Amniotic stem cell (primary cell): ENCODE results near the gene SLC17A9.

Experiments
- DNase-seq: peaks from one replicate; lab custom pipeline; 2025; lab: John Stamatoyannopoulos, UW

The SLC17A9 gene

DNA sequence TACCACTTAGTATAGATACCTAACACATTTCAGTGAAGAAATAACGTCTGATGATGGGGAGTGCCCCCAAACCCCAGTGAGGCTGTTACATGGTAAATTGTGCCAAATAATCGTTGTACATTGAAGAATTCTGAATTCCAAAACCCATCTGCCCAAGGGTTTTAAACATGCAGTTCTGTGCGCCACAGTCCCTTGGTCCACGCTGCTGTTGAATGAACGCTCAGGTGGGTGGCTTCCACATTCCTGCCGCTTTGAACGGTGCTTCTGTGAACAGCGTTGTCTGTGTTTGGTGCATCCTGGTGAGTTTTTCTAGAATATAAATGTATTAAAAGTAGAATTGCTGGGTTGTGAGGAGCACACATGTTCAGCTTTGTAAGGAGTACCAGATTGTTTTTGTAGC lies 11.6 kb upstream of the SLC17A9 start:
- no peak for DNase-seq

GRCh38 chr20:62941792-62942191 lies 10.7 kb upstream of the SLC17A9 start:
- DNase-seq: no peak

- DNase-seq: no peak
These were observed 10.1 kb upstream of the SLC17A9 start for GRCh38 chr20:62942456-62942855.

GRCh38 chr20:62943396-62943795 lies 9.1 kb upstream of the SLC17A9 start:
- no peak for DNase-seq

DNA sequence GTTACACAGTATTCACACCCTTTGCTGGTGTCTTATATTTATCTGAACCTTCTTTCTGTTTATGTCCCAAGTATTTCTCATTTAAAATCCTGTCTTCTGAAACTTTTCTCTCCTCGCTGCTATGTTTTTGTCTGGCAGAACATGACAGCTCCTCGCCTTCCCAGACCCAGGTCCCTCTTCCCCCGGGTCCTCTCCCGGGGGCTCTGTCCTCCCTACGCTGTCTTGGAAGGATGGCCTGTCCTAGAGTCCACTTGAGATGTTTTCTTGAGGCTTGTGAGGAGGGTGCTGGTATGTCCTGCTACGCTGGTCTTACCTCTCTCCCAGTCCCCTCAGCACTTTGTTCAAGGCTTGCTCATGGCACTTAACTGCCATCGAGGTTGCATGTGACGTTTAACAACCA lies 8.3 kb upstream of the SLC17A9 start:
- no peak for DNase-seq

GRCh38 chr20:62944746-62945145 lies 7.8 kb upstream of the SLC17A9 start:
- DNase-seq: no peak

GRCh38 chr20:62945771-62946339 lies 6.7 kb upstream of the SLC17A9 start:
- DNase-seq: no peak

- no peak for DNase-seq
These were observed 5.6 kb upstream of the SLC17A9 start for GRCh38 chr20:62946918-62947317.

DNA sequence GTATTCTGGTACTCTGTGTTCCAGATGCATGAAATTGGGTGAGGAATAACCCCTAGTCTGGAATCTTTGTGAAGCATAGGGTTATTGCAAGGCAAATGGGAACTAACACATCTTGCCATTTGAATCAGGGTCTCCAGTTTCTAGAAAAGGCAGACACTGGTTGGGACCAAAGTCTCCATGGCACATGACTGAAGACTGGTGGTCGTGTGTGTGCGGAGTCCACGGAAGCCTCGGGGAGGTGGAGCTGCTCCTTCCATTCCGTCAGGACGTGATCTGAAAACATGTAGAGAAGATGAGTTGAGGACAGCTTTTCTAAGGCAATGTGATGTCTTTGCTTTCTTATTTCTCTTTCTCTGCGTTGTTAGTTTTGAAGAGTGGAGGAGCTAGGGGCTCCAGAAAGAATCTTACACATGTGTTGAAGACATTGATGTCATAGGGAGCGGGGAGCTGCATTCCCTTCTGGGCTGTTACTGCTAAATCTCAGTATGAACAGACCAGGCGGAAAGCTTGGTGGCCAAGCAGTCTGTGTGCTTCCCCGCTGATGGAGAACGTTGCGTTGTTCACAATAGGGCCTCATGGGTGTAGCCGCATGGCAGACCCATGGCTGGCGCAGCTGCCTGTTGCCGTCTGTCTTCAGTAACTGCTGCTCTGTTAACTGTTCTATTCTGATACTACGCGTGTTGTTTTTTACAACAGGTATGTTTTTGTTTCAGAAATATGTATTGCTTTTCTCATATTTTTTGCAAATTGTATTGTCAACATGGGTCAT lies 4.8 kb upstream of the SLC17A9 start:
- DNase-seq: no peak

DNA sequence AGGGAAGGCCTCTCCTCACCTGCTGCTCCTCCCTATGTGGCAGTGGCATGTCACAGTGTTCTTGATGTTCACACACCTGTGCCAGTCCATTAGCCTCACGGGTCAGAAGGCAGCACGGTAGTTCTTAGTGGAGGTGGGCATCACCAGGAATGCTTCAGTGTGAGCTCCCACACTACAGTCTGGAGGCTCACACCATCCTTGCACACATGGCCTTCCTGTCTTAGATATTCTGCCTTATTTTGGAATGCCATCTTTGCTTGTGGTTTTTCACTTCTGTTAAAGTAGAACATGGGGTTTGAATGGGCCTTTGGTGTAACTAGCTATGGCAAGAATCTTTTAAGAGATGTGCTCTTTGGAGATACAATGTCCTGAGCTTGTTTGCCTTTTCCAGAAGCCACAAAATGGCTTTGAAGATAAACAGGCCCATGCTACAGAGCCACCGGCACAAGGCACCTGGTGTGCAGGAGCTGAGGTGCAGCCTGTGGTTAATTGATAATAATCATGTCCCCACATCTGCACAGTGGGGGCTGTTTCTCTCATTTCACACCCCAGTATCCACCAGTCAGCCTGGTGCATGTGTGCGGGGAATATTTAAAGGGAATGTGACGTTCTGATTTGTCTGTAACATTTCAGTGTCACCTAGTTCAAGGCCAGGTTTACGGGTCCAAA lies 3.2 kb upstream of the SLC17A9 start:
- DNase-seq: no peak

DNA sequence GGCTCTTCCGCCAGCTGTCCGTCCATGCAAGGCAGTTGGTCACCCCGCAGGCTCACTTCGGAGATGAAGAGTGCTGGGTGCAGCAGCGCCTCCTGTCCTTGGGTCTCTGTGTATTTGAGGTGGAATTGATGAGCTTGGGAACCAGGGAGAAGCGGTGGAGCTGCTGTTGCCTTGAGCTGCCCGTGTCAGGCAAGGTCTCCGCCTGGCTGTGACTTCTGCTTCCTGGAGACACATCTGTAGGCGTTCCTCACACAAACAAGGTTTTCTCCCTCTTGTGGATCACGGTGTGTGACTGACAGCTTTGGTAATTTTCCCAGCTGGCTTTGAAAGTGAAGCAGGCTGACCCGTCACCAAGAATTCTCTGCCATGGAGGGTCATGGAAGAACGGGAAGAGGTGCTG lies 2.5 kb upstream of the SLC17A9 start:
- DNase-seq: no peak

DNA sequence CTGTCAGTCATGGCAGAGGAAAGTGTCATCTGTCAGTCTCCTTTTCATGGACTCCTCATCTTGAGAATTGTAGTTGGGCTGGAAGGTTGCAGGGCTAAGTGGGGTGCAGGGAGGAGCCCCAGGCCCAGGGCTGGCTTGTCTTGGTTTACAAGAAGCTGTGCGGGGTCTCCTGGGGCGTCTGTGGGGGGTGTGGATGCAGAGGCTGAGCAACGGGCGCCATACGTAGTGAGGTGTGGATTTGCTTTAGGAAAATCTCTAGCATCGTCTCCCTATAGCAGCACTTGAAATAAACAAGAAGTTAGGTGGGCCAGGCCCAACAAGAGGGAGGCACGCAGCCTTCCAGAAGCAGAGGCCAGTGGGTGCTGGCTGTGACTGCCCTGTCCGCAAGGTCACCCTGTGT lies 1.8 kb upstream of the SLC17A9 start:
- DNase-seq: no peak

DNA sequence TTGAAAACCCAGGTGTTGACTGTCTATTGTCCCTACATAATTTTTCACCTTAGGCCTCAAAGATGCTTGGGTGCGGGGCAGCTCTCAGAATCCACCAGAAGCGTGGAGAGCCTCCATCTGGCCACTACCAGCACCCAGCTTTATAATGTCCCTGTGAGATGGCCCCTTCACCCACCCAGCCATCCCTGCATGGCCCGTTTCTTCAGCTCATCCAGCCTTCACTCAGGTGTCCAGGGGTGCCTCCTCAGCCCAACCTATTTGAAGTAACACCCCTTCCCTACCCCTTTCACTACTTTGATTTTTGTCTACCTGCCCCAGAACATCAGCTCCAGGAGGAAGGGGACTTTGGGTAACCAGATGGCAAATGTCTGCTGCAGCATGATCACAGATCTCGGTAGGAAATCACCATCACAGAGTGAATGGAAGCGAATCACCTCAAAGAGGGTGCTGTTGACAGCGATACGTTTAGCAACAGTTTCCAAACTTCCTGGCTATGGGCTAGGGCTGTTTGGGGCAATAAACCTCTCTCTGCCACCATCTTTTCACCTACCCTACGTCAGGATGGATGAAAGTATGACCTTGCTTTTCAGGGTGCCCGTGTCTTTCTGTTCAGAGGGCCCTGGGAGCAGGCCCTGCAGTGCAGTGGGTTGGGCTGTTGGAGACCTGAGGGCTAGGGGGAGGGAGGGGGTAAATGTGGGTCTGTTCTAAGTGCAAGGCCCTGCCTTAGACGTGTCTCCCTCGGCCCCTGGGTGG lies 1.2 kb upstream of the SLC17A9 start:
- no peak for DNase-seq

- DNase-seq: no peak
These were observed 575 bp upstream of the SLC17A9 start for GRCh38 chr20:62951896-62952372.

DNA sequence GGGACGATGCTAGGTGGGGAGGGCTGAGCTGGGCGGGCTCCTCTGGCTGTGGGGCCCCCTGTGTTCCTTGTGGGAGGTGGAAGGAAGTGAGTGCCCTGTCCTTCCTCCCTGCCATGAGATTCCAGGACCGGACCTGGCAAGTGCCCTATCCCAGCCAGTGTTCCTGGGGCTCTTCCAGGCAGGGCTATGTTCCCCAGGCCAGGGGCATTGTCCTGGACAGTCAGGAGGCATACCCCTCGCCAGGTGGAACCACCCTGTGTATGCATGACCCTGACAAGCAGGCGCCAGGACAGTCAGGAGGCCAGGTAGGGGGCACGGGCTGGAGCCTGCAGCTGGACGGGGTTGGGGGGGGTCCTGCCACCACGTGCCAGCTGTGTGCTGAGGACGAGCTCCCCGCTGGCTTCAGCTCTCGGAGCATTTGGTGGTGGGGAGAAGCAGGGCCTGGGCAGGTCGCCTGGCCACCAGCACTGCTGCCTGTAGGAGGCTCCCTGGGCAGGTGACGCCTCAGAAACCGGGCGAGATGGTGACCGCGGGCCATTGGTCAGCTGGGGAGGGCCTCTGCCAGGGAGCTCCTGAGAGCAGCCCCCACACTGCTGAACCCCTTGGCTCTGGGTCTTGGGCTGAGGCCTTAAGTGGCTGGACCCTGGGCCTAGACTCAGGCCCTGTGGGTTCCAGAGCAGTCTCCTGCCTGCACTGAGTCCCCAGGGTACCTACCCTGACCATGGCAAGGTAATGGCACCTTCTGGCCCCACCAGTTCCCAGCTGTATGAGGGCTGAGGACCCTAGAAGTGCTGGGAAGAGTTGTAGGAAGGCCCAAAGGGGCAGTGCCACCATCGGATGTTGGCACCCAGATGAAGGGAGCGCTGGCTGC lies 694 bp downstream of the SLC17A9 start:
- DNase-seq: no peak

DNA sequence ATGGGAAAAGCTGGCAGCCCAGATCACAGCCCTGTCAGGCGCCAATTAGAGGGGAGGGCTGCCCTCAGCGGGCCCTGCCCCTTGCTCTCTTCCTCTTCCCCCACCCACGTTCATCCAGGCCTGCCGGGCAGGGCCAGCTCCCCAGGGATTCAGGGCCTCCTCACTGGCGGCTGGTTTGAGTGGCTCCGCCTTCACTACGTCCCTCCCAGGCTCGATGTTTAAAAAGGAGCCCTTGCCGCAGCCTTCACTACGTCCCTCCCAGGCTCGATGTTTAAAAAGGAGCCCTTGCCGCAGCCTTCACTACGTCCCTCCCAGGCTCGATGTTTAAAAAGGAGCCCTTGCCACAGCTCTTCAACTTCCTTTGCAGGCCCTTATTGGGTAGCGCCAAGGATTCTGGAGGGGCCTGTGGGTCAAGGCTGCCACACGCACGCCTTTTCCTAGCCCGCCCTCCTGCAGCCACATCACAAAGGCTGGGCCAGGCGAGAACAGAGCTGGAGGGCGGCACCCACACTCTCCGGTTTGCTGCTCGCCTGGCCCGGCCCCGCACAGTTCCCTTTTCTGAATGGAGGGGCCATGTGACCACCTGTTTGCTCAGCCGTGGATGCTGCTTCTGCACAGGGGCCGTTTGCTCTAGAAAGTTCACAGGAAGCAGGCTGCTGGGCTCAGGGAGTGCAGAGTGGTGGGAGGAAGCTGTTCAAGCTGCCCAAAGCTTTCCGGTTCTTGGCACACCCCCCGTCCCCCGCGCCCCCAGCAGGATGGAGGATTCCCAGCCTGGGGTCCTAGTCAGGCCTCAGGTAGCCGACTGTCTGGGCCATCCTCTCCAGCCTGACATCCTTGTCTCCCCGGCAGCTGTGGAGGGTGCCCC lies 1.6 kb downstream of the SLC17A9 start:
- no peak for DNase-seq

GRCh38 chr20:62955519-62956386 lies 3.2 kb downstream of the SLC17A9 start:
- no peak for DNase-seq

- DNase-seq: no peak
These were observed 4.1 kb downstream of the SLC17A9 start for GRCh38 chr20:62956387-62957135.
